ENCODE measurements around the gene EIF2AK3.

EIF2AK3 gene

GRCh38 chr2:88599527-88599926, 27.7 kb downstream of the EIF2AK3 start:
- Histone ChIP-seq H3K4me3 (ENCODE audit: low read length in 2 of 2) (no peak overlapping the region), H3K27me3 (ENCODE audit: control insufficient read depth in 1 of 2, insufficient read depth in 2 of 2, low read length in 2 of 2) (no peaks in the 10 kb centered on the region), H3K27ac (ENCODE audit: low read length) (no peak overlapping the region), H3K9me3 (ENCODE audit: control insufficient read depth in 2 of 2, low read length in 2 of 2) (no peaks in the 10 kb centered on the region), H3K36me3 (ENCODE audit: control insufficient read depth in 2 of 2, insufficient read depth in 2 of 2, low read length in 2 of 2) (no peaks in the 10 kb centered on the region), H3K4me1 (ENCODE audit: control insufficient read depth, insufficient read depth, low read length) (peaks cover 4% of the 10 kb centered on the region), H3K9ac (ENCODE audit: low read length in 2 of 2) (no peak overlapping the region)

GRCh38 chr2:88597168-88597567, 30.1 kb downstream of the EIF2AK3 start:
- Histone ChIP-seq H3K27ac (ENCODE audit: low read length) (no peak overlapping the region), H3K4me1 (ENCODE audit: control insufficient read depth, insufficient read depth, low read length) (peaks cover 4% of the 10 kb centered on the region), H3K36me3 (ENCODE audit: control insufficient read depth in 2 of 2, insufficient read depth in 2 of 2, low read length in 2 of 2) (peaks cover 3 to 5% of the 10 kb centered on the region in 2 donors)

GRCh38 chr2:88596141-88596830, 31.0 kb downstream of the EIF2AK3 start:
- Histone ChIP-seq H3K36me3 (ENCODE audit: control insufficient read depth in 2 of 2, insufficient read depth in 2 of 2, low read length in 2 of 2) (peaks cover 3 to 5% of the 10 kb centered on the region in 2 donors), H3K27me3 (ENCODE audit: control insufficient read depth in 1 of 2, insufficient read depth in 2 of 2, low read length in 2 of 2) (no peaks in the 10 kb centered on the region), H3K4me3 (ENCODE audit: low read length in 2 of 2) (no peak overlapping the region), H3K4me1 (ENCODE audit: control insufficient read depth, insufficient read depth, low read length) (peaks cover 4% of the 10 kb centered on the region), H3K9ac (ENCODE audit: low read length in 2 of 2) (no peak overlapping the region), H3K9me3 (ENCODE audit: control insufficient read depth in 2 of 2, low read length in 2 of 2) (no peaks in the 10 kb centered on the region), H3K27ac (ENCODE audit: low read length) (no peak overlapping the region)

More at GRCh38 chr2:88597168-88597567, 30.1 kb downstream of the EIF2AK3 start:
- Histone ChIP-seq H3K9ac (ENCODE audit: low read length in 2 of 2) (no peak overlapping the region), H3K27me3 (ENCODE audit: control insufficient read depth in 1 of 2, insufficient read depth in 2 of 2, low read length in 2 of 2) (no peaks in the 10 kb centered on the region), H3K9me3 (ENCODE audit: control insufficient read depth in 2 of 2, low read length in 2 of 2) (no peaks in the 10 kb centered on the region), H3K4me3 (ENCODE audit: low read length in 2 of 2) (no peak overlapping the region)

GRCh38 chr2:88591698-88592097, 35.6 kb downstream of the EIF2AK3 start:
- Histone ChIP-seq H3K9me3 (ENCODE audit: control insufficient read depth in 2 of 2, low read length in 2 of 2) (no peaks in the 10 kb centered on the region), H3K27me3 (ENCODE audit: control insufficient read depth in 1 of 2, insufficient read depth in 2 of 2, low read length in 2 of 2) (no peaks in the 10 kb centered on the region), H3K36me3 (ENCODE audit: control insufficient read depth in 2 of 2, insufficient read depth in 2 of 2, low read length in 2 of 2) (peaks cover 7 to 20% of the 10 kb centered on the region in 2 donors), H3K27ac (ENCODE audit: low read length) (no peak overlapping the region), H3K4me1 (ENCODE audit: control insufficient read depth, insufficient read depth, low read length) (no peaks in the 10 kb centered on the region), H3K9ac (ENCODE audit: low read length in 2 of 2) (no peak overlapping the region), H3K4me3 (ENCODE audit: low read length in 2 of 2) (no peak overlapping the region)

- H3K9ac ChIP-seq (ENCODE audit: low read length in 2 of 2): no peak overlapping the region
- H3K9me3 ChIP-seq (ENCODE audit: control insufficient read depth in 2 of 2, low read length in 2 of 2): no peaks in the 10 kb centered on the region
- H3K27ac ChIP-seq (ENCODE audit: low read length): no peak overlapping the region
- H3K27me3 ChIP-seq (ENCODE audit: control insufficient read depth in 1 of 2, insufficient read depth in 2 of 2, low read length in 2 of 2): no peaks in the 10 kb centered on the region
- H3K4me1 ChIP-seq (ENCODE audit: control insufficient read depth, insufficient read depth, low read length): no peaks in the 10 kb centered on the region
- peaks cover 7 to 20% of the 10 kb centered on the region in 2 donors for H3K36me3 ChIP-seq (ENCODE audit: control insufficient read depth in 2 of 2, insufficient read depth in 2 of 2, low read length in 2 of 2)
- H3K4me3 ChIP-seq (ENCODE audit: low read length in 2 of 2): no peak overlapping the region
Measured at GRCh38 chr2:88590998-88591613, 36.2 kb downstream of the EIF2AK3 start.

GRCh38 chr2:88585969-88586368, 41.3 kb downstream of the EIF2AK3 start:
- Histone ChIP-seq H3K9me3 (ENCODE audit: control insufficient read depth in 2 of 2, low read length in 2 of 2) (no peaks in the 10 kb centered on the region), H3K27me3 (ENCODE audit: control insufficient read depth in 1 of 2, insufficient read depth in 2 of 2, low read length in 2 of 2) (no peaks in the 10 kb centered on the region), H3K4me3 (ENCODE audit: low read length in 2 of 2) (no peak overlapping the region), H3K4me1 (ENCODE audit: control insufficient read depth, insufficient read depth, low read length) (no peaks in the 10 kb centered on the region), H3K9ac (ENCODE audit: low read length in 2 of 2) (no peak overlapping the region), H3K27ac (ENCODE audit: low read length) (no peak overlapping the region), H3K36me3 (ENCODE audit: control insufficient read depth in 2 of 2, insufficient read depth in 2 of 2, low read length in 2 of 2) (peaks cover 27 to 44% of the 10 kb centered on the region in 2 donors)

GRCh38 chr2:88582030-88582429, 45.2 kb downstream of the EIF2AK3 start:
- H3K9me3 ChIP-seq (ENCODE audit: control insufficient read depth in 2 of 2, low read length in 2 of 2): no peaks in the 10 kb centered on the region
- peaks cover 34 to 41% of the 10 kb centered on the region in 2 donors for H3K36me3 ChIP-seq (ENCODE audit: control insufficient read depth in 2 of 2, insufficient read depth in 2 of 2, low read length in 2 of 2)

GRCh38 chr2:88580088-88580487, 47.2 kb downstream of the EIF2AK3 start:
- Histone ChIP-seq H3K27me3 (ENCODE audit: control insufficient read depth in 1 of 2, insufficient read depth in 2 of 2, low read length in 2 of 2) (no peaks in the 10 kb centered on the region), H3K36me3 (ENCODE audit: control insufficient read depth in 2 of 2, insufficient read depth in 2 of 2, low read length in 2 of 2) (peaks cover 35 to 43% of the 10 kb centered on the region in 2 donors), H3K27ac (ENCODE audit: low read length) (no peak overlapping the region), H3K4me3 (ENCODE audit: low read length in 2 of 2) (no peak overlapping the region), H3K4me1 (ENCODE audit: control insufficient read depth, insufficient read depth, low read length) (no peaks in the 10 kb centered on the region), H3K9me3 (ENCODE audit: control insufficient read depth in 2 of 2, low read length in 2 of 2) (no peaks in the 10 kb centered on the region), H3K9ac (ENCODE audit: low read length in 2 of 2) (no peak overlapping the region)

More at GRCh38 chr2:88582030-88582429, 45.2 kb downstream of the EIF2AK3 start:
- Histone ChIP-seq H3K9ac (ENCODE audit: low read length in 2 of 2) (no peak overlapping the region), H3K4me3 (ENCODE audit: low read length in 2 of 2) (no peak overlapping the region), H3K4me1 (ENCODE audit: control insufficient read depth, insufficient read depth, low read length) (no peaks in the 10 kb centered on the region), H3K27me3 (ENCODE audit: control insufficient read depth in 1 of 2, insufficient read depth in 2 of 2, low read length in 2 of 2) (no peaks in the 10 kb centered on the region), H3K27ac (ENCODE audit: low read length) (no peak overlapping the region)

- no peaks in the 10 kb centered on the region for H3K9me3 ChIP-seq (ENCODE audit: control insufficient read depth in 2 of 2, low read length in 2 of 2)
- H3K4me3 ChIP-seq (ENCODE audit: low read length in 2 of 2): no peak overlapping the region
- H3K36me3 ChIP-seq (ENCODE audit: control insufficient read depth in 2 of 2, insufficient read depth in 2 of 2, low read length in 2 of 2): peaks cover 31 to 37% of the 10 kb centered on the region in 2 donors
- no peak overlapping the region for H3K9ac ChIP-seq (ENCODE audit: low read length in 2 of 2)
- H3K27me3 ChIP-seq (ENCODE audit: control insufficient read depth in 1 of 2, insufficient read depth in 2 of 2, low read length in 2 of 2): no peaks in the 10 kb centered on the region
- no peaks in the 10 kb centered on the region for H3K4me1 ChIP-seq (ENCODE audit: control insufficient read depth, insufficient read depth, low read length)
- no peak overlapping the region for H3K27ac ChIP-seq (ENCODE audit: low read length)
Measured at GRCh38 chr2:88575630-88576029, 51.6 kb downstream of the EIF2AK3 start.

- H3K9me3 ChIP-seq (ENCODE audit: control insufficient read depth in 2 of 2, low read length in 2 of 2): no peaks in the 10 kb centered on the region
- no peak overlapping the region for H3K9ac ChIP-seq (ENCODE audit: low read length in 2 of 2)
- no peak overlapping the region for H3K4me3 ChIP-seq (ENCODE audit: low read length in 2 of 2)
- H3K27ac ChIP-seq (ENCODE audit: low read length): no peak overlapping the region
- no peaks in the 10 kb centered on the region for H3K4me1 ChIP-seq (ENCODE audit: control insufficient read depth, insufficient read depth, low read length)
- peaks cover 33 to 38% of the 10 kb centered on the region in 2 donors for H3K36me3 ChIP-seq (ENCODE audit: control insufficient read depth in 2 of 2, insufficient read depth in 2 of 2, low read length in 2 of 2)
- H3K27me3 ChIP-seq (ENCODE audit: control insufficient read depth in 1 of 2, insufficient read depth in 2 of 2, low read length in 2 of 2): no peaks in the 10 kb centered on the region
Measured at GRCh38 chr2:88575051-88575450, 52.2 kb downstream of the EIF2AK3 start.

- peaks cover 32 to 34% of the 10 kb centered on the region in 2 donors for H3K36me3 ChIP-seq (ENCODE audit: control insufficient read depth in 2 of 2, insufficient read depth in 2 of 2, low read length in 2 of 2)
- no peak overlapping the region for H3K9ac ChIP-seq (ENCODE audit: low read length in 2 of 2)
- no peak overlapping the region for H3K27ac ChIP-seq (ENCODE audit: low read length)
- H3K9me3 ChIP-seq (ENCODE audit: control insufficient read depth in 2 of 2, low read length in 2 of 2): no peaks in the 10 kb centered on the region
- no peaks in the 10 kb centered on the region for H3K27me3 ChIP-seq (ENCODE audit: control insufficient read depth in 1 of 2, insufficient read depth in 2 of 2, low read length in 2 of 2)
- H3K4me3 ChIP-seq (ENCODE audit: low read length in 2 of 2): no peak overlapping the region
- H3K4me1 ChIP-seq (ENCODE audit: control insufficient read depth, insufficient read depth, low read length): no peaks in the 10 kb centered on the region
Measured at GRCh38 chr2:88574445-88574844, 52.8 kb downstream of the EIF2AK3 start.

Measured in stomach smooth muscle (tissue), 2 donors.